PC-3 (cell line): Measurements from ENCODE around the gene JOSD1. TPM values are rescaled to one million over a fixed set of nuclear protein-coding genes. Genes with fewer than 3 reads are reported as not detected.
A peak's percentile ranks its signal among the peaks of the same experiment; 100 is the strongest.

ENCODE experiments used
- ATAC-seq: fragments of 200-7000 bp; cut with Tn5 transposase; 2 replicates; pipeline ENCODE4 v1.9.1; 2020; ENCODE audit warnings: mild to moderate bottlenecking, moderate library complexity
- BruUV-seq: library from RNA; stranded (reverse); fragments of 400-500 nt; replicated peaks from 2 replicates; lab custom pipeline; 2021; lab: Mats Ljungman, UMichigan
- CTCF ChIA-PET: fragments of 300-600 bp; sonication (Branson Sonifier 250); formaldehyde crosslinking; loops from one replicate; lab custom pipeline; 2022; ENCODE audit warnings: antibody characterized with exemption; lab: Charles Lee
- POLR2A ChIA-PET: fragments of 300-600 bp; sonication (Branson Sonifier 250); formaldehyde crosslinking; loops from one replicate; lab custom pipeline; 2022; ENCODE audit warnings: antibody characterized with exemption; ENCODE audit not compliant: unreplicated experiment; lab: Charles Lee
- DNase-seq: peaks from one replicate; pipeline ENCODE4 v3.0.0-alpha.2; 2015
- H2AFZ ChIP-seq: fragments of 300-600 bp; sonication (generic); 2 replicates; pipeline ENCODE4 v1.6.0; 2016; ENCODE audit warnings: antibody characterized with exemption, low read length
- H3F3A ChIP-seq: fragments of 300-600 bp; sonication (generic); one replicate; pipeline ENCODE4 v1.6.0; 2017; ENCODE audit warnings: antibody characterized with exemption, low read length, control low read depth, mild to moderate bottlenecking; ENCODE audit not compliant: unreplicated experiment
- H3K27ac ChIP-seq: fragments of 300-600 bp; sonication (generic); 2 replicates; pipeline ENCODE4 v1.5.1; 2016; ENCODE audit warnings: mild to moderate bottlenecking, low read length
- H3K27me3 ChIP-seq: fragments of 300-600 bp; sonication (generic); 2 replicates; pipeline ENCODE4 v1.6.1; 2016; ENCODE audit warnings: low read length, mixed read lengths
- H3K36me3 ChIP-seq: fragments of 300-600 bp; sonication (generic); 2 replicates; pipeline ENCODE4 v1.6.1; 2016; ENCODE audit warnings: low read depth, mixed run types, low read length, mixed read lengths
- H3K4me1 ChIP-seq: fragments of 300-600 bp; sonication (generic); 2 replicates; pipeline ENCODE4 v1.5.1; 2016; ENCODE audit warnings: low read length; ENCODE audit not compliant: insufficient read depth
- H3K4me2 ChIP-seq: fragments of 300-600 bp; sonication (generic); 2 replicates; pipeline ENCODE4 v1.6.0; 2016; ENCODE audit warnings: low read length
- H3K4me3 ChIP-seq: fragments of 300-600 bp; sonication (generic); 2 replicates; pipeline ENCODE4 v1.5.1; 2016; ENCODE audit warnings: mild to moderate bottlenecking, low read length, mixed read lengths
- H3K79me2 ChIP-seq: fragments of 300-600 bp; sonication (generic); 2 replicates; pipeline ENCODE4 v1.6.1; 2017; ENCODE audit warnings: low read length, mixed read lengths
- H3K9ac ChIP-seq: fragments of 300-600 bp; sonication (generic); 2 replicates; pipeline ENCODE4 v1.6.0; 2016; ENCODE audit warnings: mild to moderate bottlenecking, low read length
- H3K9me2 ChIP-seq: fragments of 300-600 bp; sonication (generic); replicated peaks from 2 replicates; pipeline ENCODE4 v1.6.1; 2016; ENCODE audit warnings: mixed run types, low read length, mixed read lengths
- H3K9me3 ChIP-seq: fragments of 300-600 bp; sonication (generic); 2 replicates; pipeline ENCODE4 v1.6.1; 2016; ENCODE audit warnings: low read length, mixed read lengths
- H4K20me1 ChIP-seq: fragments of 300-600 bp; sonication (generic); 2 replicates; pipeline ENCODE4 v1.6.1; 2016; ENCODE audit warnings: low read length, mixed read lengths
- CTCF ChIP-seq: fragments of 300-600 bp; sonication (generic); conservative IDR thresholded peaks from 2 replicates; pipeline ENCODE4 v1.5.1; 2017; ENCODE audit warnings: antibody characterized with exemption, low read depth, mild to moderate bottlenecking, low read length
- EZH2 ChIP-seq: fragments of 300-600 bp; sonication (generic); IDR thresholded peaks from one replicate; pipeline ENCODE4 v1.6.1; 2017; ENCODE audit warnings: antibody characterized with exemption, mild to moderate bottlenecking, low read length; ENCODE audit not compliant: unreplicated experiment
- EZH2phosphoT487 ChIP-seq: fragments of 300-600 bp; sonication (generic); IDR thresholded peaks from 2 replicates; pipeline ENCODE4 v1.6.1; 2018; ENCODE audit warnings: mild to moderate bottlenecking, antibody characterized with exemption, low read length, borderline replicate concordance
- intact Hi-C: fragments of 100-400 bp; cut with micrococcal nuclease; formaldehyde crosslinking; loops from 2 replicates; pipeline ENCODE4 v1.9.0; 2023
- total RNA-seq: library from RNA; depleted of rRNA; stranded (reverse); fragments of >200 nt; gene quantifications from 2 replicates; pipeline ENCODE4 v1.2.3, GENCODE V29; 2014

Gene JOSD1
- total RNA-seq, 1 experiment from 2014 or later: 40.3 TPM

DNA sequence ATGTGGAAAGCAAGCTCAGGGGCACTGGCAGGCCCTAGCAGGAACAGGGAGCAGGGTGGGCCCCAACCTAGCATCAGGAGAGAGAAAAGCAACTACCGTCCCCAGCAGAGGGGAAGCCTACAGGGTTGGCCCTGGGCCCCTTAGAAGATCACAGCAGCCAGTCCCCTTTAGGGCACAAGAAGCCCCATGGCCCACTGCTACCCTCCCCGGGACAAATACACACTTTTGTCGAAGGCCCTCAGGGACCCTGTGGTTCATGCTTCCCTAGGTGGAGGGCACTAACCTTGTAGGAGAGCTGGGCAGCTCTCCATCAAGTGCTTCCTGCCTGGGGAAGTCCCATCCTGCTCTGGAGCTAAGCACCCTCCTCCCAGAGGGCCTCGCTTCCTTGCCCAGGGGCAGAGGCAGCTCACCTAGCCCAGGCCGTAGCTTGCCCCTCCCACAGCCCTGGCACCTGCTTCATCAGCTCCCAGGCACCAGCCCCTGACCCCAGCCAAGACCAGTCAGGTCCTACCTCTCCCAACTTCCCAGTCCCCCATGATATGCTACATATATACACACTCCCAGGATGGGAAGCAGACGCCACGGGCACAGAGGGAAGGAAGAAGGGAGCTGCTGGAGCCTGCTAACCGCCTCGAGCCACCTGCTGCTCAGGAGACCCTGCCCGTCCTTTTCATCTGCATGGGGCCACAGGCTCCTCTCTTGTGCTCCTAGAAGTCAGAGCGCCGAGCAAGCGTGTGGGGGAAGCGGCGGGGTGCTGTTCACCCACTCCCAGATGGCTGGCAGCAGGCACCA is 34.9 kb upstream of the JOSD1 start:
- Histone ChIP-seq H3K36me3 (peaks cover 14% of the 10 kb centered on the region), H3K9me3 (no peaks in the 10 kb centered on the region), H3K27me3 (no peaks in the 10 kb centered on the region), H3K79me2 (no peaks in the 10 kb centered on the region), H3K4me3 (no peak overlapping the region), H3K27ac (no peak overlapping the region), H3K9me2 (no peaks in the 10 kb centered on the region), H3K4me1 (peaks cover 6% of the 10 kb centered on the region; the same call in 1 of the 2 replicates), H3K9ac (no peak overlapping the region), H2AFZ (no peak overlapping the region), H3F3A (no peaks in the 10 kb centered on the region), H3K4me2 (no peak overlapping the region), H4K20me1 (no peaks in the 10 kb centered on the region)
- TF ChIP-seq EZH2phosphoT487 (no peak), EZH2 (no peak), CTCF (no peak)
- BruUV-seq: TSS peak; percentile 25
- DNase-seq: no peak
- ChIA-PET CTCF (no interaction called here), POLR2A (no interaction called here)
- peak; percentile 11 for ATAC-seq
- intact Hi-C loops: no loop called here

- no peak for TF ChIP-seq EZH2phosphoT487
- TF ChIP-seq EZH2: no peak
- no peak for TF ChIP-seq CTCF
- no peaks in the 10 kb centered on the region for H3K27me3 ChIP-seq
- H3K4me3 ChIP-seq: no peak overlapping the region
- H3K4me1 ChIP-seq: peaks cover 6% of the 10 kb centered on the region; the same call in 1 of the 2 replicates
- ChIA-PET POLR2A (no interaction called here), CTCF (no interaction called here)
- DNase-seq (no peak), ATAC-seq (no peak)
- no peaks in the 10 kb centered on the region for H3K9me3 ChIP-seq
- intact Hi-C loops: no loop called here
- peaks cover 14% of the 10 kb centered on the region for H3K36me3 ChIP-seq
- no peak overlapping the region for H2AFZ ChIP-seq
- no peak overlapping the region for H3K9ac ChIP-seq
- no peaks in the 10 kb centered on the region for H4K20me1 ChIP-seq
- no peaks in the 10 kb centered on the region for H3K9me2 ChIP-seq
- no TSS peak for BruUV-seq
- no peaks in the 10 kb centered on the region for H3K79me2 ChIP-seq
- H3F3A ChIP-seq: no peaks in the 10 kb centered on the region
- H3K4me2 ChIP-seq: no peak overlapping the region
- no peak overlapping the region for H3K27ac ChIP-seq
These were observed 34.4 kb upstream of the JOSD1 start for GRCh38 chr22:38735126-38735464.

DNA sequence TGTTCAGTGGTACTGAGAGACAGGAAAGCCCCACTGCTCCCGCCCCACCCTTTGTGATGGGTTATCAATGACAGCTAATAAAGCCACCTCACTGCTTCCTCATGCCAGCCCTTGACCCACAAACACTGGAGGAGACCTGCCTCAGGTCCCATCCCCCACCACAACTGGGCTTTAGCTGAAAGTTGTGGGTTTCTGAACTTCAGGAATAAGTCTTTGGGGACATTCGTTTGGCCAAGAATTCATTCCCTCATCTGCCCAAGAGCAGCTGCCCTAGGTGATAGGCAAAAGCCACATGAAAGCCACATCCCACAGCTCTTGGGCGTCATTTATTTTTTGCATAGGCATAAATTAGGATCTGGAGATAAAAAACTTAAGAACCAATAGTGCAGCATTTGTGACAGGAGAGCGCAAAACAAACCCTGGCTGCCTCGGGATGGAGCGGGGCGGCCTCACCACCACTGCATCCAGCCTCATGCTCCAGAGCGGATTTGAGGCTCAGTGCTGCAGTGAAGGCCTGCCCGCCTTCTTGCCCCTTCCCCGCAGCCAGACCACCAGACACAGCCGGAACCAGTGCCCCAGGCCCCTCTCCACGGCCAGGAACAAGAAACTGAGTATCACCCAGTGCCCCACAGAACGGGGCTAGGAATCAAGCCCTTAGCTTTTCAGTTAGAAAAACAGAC is 33.8 kb upstream of the JOSD1 start:
- no peak overlapping the region for H3K9ac ChIP-seq
- no peaks in the 10 kb centered on the region for H3K27me3 ChIP-seq
- no peaks in the 10 kb centered on the region for H4K20me1 ChIP-seq
- H3K4me1 ChIP-seq: peaks cover 6% of the 10 kb centered on the region; the same call in 1 of the 2 replicates
- no peaks in the 10 kb centered on the region for H3K9me3 ChIP-seq
- DNase-seq (no peak), ATAC-seq (no peak)
- intact Hi-C loops: no loop called here
- H3K4me2 ChIP-seq: no peak overlapping the region
- H3K36me3 ChIP-seq: peaks cover 16% of the 10 kb centered on the region
- H3K4me3 ChIP-seq: no peak overlapping the region
- no peak overlapping the region for H3K27ac ChIP-seq
- ChIA-PET CTCF (no interaction called here), POLR2A (no interaction called here)
- H2AFZ ChIP-seq: no peak overlapping the region
- BruUV-seq: no TSS peak
- TF ChIP-seq EZH2phosphoT487: no peak
- no peak for TF ChIP-seq EZH2
- TF ChIP-seq CTCF: no peak
- no peaks in the 10 kb centered on the region for H3F3A ChIP-seq
- H3K9me2 ChIP-seq: no peaks in the 10 kb centered on the region
- no peaks in the 10 kb centered on the region for H3K79me2 ChIP-seq
